OCI-LY7 (cell line): Measurements from ENCODE around the gene KRT81.

Source experiments
- CTCF ChIP-seq: fragments of 200-600 bp; sonication (generic); conservative IDR thresholded peaks from 2 replicates; pipeline ENCODE4 v1.5.1; 2014; ENCODE audit warnings: mild to moderate bottlenecking, antibody characterized with exemption, low read length, moderate library complexity, mixed read lengths
- EZH2phosphoT487 ChIP-seq: fragments of 200-600 bp; sonication (generic); IDR thresholded peaks from 2 replicates; pipeline ENCODE4 v1.6.1; 2018; ENCODE audit warnings: low read depth, borderline replicate concordance, mild to moderate bottlenecking, mixed run types, antibody characterized with exemption, low read length, moderate library complexity, mixed read lengths

- TF ChIP-seq CTCF (no peak), EZH2phosphoT487 (no peak)
Measured at GRCh38 chr12:52285851-52286530, 5.3 kb downstream of the KRT81 start.
